ENCODE results near the gene YPEL5.
"Not testable (repeated sequence)": the region's sequence is repeated elsewhere in the genome, so short reads cannot be mapped to it uniquely, and the experiment has no call there.

YPEL5 gene

GRCh38 chr2:30110773-30111172, 36.0 kb upstream of the YPEL5 start:
- H3K4me1 ChIP-seq (ENCODE audit: insufficient read depth, poor library complexity, severe bottlenecking), result peaks cover 14% of the 10 kb centered on the region
- no peak overlapping the region for H3K4me3 ChIP-seq (ENCODE audit: severe bottlenecking)
- no peak for DNase-seq (ENCODE audit: low spot score)
- no peak overlapping the region for H3K27ac ChIP-seq (ENCODE audit: poor library complexity, severe bottlenecking)
- H3K9me3 ChIP-seq (ENCODE audit: severe bottlenecking), result no peaks in the 10 kb centered on the region
- peak; percentile 41; the same call in 2 of the 3 replicates for ATAC-seq (ENCODE audit: low read depth)
- no peaks in the 10 kb centered on the region for H3K27me3 ChIP-seq (ENCODE audit: insufficient read depth, poor library complexity, severe bottlenecking)
- no peaks in the 10 kb centered on the region for H3K36me3 ChIP-seq (ENCODE audit: low read depth)
- TF ChIP-seq CTCF (IDR thresholded peaks at IDR 0.05; ENCODE audit: poor library complexity, severe bottlenecking), result no peak

- not testable (repeated sequence) for H3K4me3 ChIP-seq (ENCODE audit: severe bottlenecking); H3K27me3 ChIP-seq (ENCODE audit: insufficient read depth, poor library complexity, severe bottlenecking); H3K27ac ChIP-seq (ENCODE audit: poor library complexity, severe bottlenecking); DNase-seq (ENCODE audit: low spot score); H3K36me3 ChIP-seq (ENCODE audit: low read depth); H3K9me3 ChIP-seq (ENCODE audit: severe bottlenecking); ATAC-seq (ENCODE audit: low read depth)
- H3K4me1 ChIP-seq (ENCODE audit: insufficient read depth, poor library complexity, severe bottlenecking), result peaks cover 14% of the 10 kb centered on the region
Measured at GRCh38 chr2:30111186-30111585, 35.6 kb upstream of the YPEL5 start.

- Histone ChIP-seq H3K4me1 (ENCODE audit: insufficient read depth, poor library complexity, severe bottlenecking) (peaks cover 14% of the 10 kb centered on the region), H3K27ac (ENCODE audit: poor library complexity, severe bottlenecking) (no peak overlapping the region), H3K27me3 (ENCODE audit: insufficient read depth, poor library complexity, severe bottlenecking) (no peaks in the 10 kb centered on the region), H3K9me3 (ENCODE audit: severe bottlenecking) (no peaks in the 10 kb centered on the region), H3K4me3 (ENCODE audit: severe bottlenecking) (no peak overlapping the region), H3K36me3 (ENCODE audit: low read depth) (no peaks in the 10 kb centered on the region)
- DNase-seq (ENCODE audit: low spot score), result no peak
- no peak for ATAC-seq (ENCODE audit: low read depth)
- no peak for TF ChIP-seq CTCF (IDR thresholded peaks at IDR 0.05; ENCODE audit: poor library complexity, severe bottlenecking)
Measured at GRCh38 chr2:30112561-30112960, 34.2 kb upstream of the YPEL5 start.

- peak; percentile 95 for ATAC-seq (ENCODE audit: low read depth)
- TF ChIP-seq CTCF (IDR thresholded peaks at IDR 0.05; ENCODE audit: poor library complexity, severe bottlenecking), result no peak
- no peaks in the 10 kb centered on the region for H3K27me3 ChIP-seq (ENCODE audit: insufficient read depth, poor library complexity, severe bottlenecking)
- peaks cover 14% of the 10 kb centered on the region for H3K4me1 ChIP-seq (ENCODE audit: insufficient read depth, poor library complexity, severe bottlenecking)
- no peaks in the 10 kb centered on the region for H3K36me3 ChIP-seq (ENCODE audit: low read depth)
- peak overlapping the region; percentile 15 for H3K27ac ChIP-seq (ENCODE audit: poor library complexity, severe bottlenecking)
- no peak for DNase-seq (ENCODE audit: low spot score)
- no peaks in the 10 kb centered on the region for H3K9me3 ChIP-seq (ENCODE audit: severe bottlenecking)
- no peak overlapping the region for H3K4me3 ChIP-seq (ENCODE audit: severe bottlenecking)
Measured at GRCh38 chr2:30113617-30114293, 33.1 kb upstream of the YPEL5 start.

- Histone ChIP-seq H3K27ac (ENCODE audit: poor library complexity, severe bottlenecking) (no peak overlapping the region), H3K36me3 (ENCODE audit: low read depth) (no peaks in the 10 kb centered on the region), H3K4me3 (ENCODE audit: severe bottlenecking) (no peak overlapping the region), H3K27me3 (ENCODE audit: insufficient read depth, poor library complexity, severe bottlenecking) (no peaks in the 10 kb centered on the region), H3K4me1 (ENCODE audit: insufficient read depth, poor library complexity, severe bottlenecking) (peaks cover 8% of the 10 kb centered on the region), H3K9me3 (ENCODE audit: severe bottlenecking) (no peaks in the 10 kb centered on the region)
- no peak for DNase-seq (ENCODE audit: low spot score)
- ATAC-seq (ENCODE audit: low read depth), result peak; percentile 48; the same call in 2 of the 3 replicates
- TF ChIP-seq CTCF (IDR thresholded peaks at IDR 0.05; ENCODE audit: poor library complexity, severe bottlenecking), result peak; percentile 81
Measured at GRCh38 chr2:30115141-30115980, 31.4 kb upstream of the YPEL5 start.
